NCI-H1436 (cell line): ENCODE results near the gene ABR.
"Not testable (repeated sequence)": the region's sequence is repeated elsewhere in the genome, so short reads cannot be mapped to it uniquely, and the experiment has no call there.

Source experiments
- DNase-seq: peaks from one replicate; lab custom pipeline; 2025; lab: John Stamatoyannopoulos, UW

ABR gene

DNA sequence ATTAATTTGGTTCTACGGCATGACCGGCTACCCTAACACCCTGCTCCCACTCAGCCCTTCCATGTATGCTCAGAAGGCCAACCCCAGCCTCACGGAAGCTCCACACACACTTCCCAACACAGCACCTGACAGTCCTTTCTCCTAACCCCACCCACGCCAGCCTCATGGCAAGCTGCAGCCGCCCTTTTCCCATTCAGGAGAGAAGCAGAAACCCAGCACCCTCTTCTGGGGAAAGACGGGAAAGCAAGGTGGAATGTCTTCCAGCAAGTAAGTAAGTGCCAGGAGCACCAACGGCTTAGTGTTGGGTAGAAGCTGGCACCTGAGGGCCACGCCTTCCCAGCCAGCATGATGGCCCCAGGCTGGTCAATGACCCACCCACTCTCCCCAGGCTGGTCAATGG lies 32.1 kb downstream of the ABR start:
- DNase-seq = peak; percentile 28

DNA sequence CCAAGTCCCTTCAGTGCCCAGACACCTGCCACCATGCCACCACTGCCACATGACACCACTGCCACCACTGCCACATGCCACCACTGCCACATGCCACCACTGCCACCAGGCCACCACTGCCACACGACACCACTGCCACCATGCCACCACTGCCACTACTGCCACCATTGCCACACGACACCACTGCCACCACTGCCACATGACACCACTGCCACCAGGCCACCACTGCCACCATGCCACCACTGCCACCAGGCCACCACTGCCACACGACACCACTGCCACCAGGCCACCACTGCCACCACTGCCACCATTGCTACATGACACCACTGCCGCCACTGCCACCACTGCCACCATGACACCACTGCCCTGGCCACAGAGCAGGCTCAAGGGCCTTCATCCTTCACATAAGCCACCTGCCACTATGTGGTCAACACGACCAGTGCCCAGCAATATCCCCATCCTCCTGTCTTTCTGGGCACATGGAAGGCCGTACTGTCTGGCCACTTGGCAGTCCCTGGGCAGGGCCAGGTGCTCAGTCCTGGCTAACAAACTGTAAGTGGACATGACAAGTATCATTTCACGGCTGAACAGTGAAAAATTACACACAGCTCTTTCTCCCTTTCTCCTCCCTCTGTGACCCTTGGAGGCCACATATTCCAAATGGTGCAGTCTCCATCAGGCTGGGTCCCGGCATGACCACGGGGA lies 33.1 kb downstream of the ABR start:
- no peak for DNase-seq

DNA sequence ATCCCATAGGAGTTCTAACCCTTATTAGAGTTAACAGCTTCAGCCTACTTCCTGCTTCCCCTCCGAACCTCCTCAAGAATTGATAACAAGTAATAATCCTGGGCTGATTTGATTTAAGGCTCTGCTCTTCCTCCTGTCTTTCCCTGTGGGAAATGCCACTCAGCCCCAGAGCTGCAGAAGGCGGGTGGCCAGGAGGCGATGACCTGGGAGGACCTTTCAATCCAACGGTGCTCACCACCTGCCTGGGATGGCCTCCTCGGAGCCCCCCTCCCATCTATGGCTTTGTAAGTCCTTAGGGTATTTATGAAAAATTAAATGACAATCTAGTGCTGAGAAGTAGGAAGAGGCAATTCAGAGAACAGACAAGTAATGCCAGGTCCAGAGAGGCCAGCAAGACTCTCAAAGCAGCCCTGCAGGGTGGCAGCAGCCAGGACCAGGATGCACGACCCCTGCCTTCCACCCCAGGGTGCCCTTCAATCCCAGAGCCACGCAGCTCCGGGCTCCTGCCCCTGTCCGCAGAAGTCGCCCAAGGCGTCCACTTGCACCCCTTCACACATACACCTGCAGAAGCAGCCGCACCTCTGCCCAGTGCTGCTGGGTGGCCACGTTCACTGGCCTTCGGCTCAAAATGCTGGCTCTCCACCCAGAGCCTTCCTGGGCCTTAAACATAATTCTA lies 34.3 kb downstream of the ABR start:
- DNase-seq = no peak

DNA sequence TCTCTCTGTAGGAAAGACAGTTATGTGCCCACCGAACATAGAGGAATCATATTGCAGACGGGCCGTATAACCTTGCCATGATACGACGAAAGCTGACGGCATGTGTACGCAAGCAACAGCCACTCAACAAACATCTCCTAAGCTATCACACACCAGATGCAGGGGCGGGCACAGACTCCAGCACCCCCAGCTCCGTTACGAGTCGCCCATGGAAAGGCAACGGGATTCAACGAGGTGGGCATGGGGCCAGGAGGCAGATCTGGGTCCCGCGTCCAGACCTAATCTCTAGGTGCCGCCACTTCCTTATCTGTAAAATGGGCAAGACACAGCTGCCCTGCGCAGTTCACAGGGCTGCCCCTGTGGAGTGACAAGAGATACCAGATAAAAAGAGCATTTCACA lies 35.6 kb downstream of the ABR start:
- DNase-seq = no peak

DNA sequence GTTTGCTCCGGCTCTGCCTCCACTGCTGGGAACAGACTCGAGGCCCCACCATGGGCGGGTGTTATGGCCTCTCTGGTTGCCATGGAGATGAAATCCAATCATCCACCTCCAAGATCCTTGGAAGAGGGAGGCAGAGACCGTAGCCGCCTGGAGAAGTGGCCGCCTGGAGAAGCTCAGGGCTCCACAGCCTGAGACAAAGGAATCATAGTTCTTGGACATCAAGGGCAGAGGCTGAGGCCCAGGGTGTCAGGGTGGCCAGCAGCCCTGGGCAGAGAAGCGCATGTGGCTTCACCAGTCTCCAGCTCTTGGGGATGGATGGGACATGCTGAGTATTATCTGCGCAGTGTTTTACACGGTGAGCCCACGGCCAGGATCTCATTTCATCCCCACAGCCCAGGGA lies 36.2 kb downstream of the ABR start:
- peak; percentile 3 for DNase-seq

DNA sequence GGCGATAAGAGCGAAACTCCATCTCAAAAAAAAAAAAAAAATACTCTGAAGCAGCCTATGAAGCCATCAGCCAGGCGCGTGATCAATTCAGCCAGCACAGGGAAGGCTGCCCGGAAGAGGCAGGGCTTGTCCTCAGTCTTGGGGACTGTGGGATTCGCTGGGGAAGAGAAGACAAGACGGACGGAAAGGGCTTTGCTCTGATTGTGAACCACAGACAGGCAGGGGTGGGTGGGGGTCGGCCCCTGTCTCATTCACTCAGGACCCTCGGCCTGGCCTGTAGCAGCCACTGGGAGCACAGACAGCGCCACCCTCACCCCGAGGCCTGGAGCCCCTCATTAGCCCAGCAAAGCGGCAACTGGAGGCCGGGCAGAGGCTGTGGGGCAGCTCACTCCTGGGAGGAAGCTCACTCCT lies 37.2 kb downstream of the ABR start:
- no peak for DNase-seq

DNA sequence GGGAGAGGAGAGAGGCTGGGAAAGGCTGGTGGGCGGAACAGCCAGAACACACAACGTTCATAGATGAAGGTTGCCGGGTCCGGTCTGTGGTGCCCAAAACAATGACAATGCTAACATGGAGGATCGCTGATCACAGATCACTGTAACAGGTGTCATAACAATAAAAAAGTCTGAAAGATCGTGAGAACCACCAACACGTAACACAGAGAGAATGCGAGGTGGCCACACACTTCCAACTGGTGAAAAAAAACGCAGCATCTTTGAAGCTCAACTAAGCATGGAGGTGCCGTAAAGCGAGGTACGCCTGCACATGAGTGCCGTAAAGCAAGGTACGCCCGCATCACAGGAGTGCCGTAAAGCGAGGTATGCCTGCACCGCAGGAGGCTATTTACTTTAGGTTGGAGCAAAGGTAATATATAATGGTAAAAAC lies 42.3 kb downstream of the ABR start:
- DNase-seq = no peak

DNA sequence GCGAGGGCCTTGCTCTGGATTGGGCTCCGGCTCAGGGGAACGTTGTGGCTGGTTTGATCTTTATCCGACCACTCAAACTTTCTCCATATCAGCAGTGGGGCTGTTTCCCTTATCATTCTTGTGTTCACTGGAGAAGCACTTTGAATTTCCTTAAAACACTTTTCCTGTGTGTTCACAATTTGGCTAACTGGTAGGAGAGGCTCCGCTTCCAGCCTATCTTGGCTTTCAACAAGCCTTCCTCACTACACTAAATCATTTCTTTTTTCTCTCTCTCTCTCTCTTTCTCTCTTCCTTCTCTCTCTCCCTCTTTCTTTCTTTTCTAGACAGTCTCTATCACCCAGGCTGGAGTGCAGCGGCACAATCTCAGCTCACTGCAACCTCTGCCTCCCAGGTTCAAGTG lies 43.0 kb downstream of the ABR start:
- no peak for DNase-seq

DNA sequence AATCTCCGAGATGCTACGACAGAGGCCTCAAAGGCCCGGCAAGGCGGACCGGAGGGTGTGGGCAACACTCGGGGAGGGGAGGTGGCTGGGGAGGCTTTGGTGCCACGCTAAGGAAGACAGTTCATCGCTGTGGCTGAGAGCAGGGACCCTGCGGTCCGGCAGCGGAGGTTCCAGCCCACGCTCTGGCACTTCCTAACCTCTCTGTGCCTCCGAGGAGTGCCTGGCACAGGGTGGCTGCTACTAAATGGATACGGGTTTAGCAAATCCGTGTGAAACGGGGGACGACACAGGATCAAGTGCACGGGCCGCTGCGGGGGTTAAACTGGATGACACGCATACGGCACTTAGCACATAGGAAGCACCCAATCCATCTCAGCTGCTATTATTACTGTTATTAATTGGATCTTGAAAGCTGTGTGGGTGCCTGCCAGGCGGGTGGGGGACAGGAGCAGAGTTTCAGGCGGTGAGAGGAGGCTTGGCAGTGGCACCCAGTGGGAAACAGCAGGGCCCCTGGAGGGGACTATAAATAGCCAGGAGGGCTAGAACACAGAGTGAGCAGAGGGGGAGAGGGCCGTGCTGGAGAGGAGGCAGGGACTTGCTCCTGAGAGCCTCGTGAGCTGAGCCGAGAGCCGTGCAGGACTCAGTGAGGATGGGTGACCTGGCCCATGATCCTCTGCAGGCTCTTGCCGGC lies 45.0 kb downstream of the ABR start:
- DNase-seq = no peak

DNA sequence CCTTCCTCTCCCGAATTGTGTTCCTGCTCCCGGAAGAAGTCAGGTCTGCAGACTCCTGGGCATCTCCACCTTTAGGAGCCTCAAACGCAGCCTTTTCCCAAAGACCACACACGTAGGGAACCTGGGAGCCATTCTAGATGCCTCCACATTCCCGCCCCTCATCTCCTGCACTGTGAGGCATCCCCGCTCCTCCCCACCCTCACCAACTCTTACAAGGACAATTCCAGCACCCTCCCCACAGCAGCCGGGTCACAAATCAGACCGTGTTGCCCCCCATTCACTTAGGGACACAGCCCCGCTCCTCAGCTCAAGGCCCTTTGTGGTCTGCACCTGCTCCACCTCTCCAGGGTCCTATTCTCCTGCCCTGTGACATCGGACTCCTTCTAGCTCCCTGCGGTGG lies 49.6 kb downstream of the ABR start:
- no peak for DNase-seq

DNA sequence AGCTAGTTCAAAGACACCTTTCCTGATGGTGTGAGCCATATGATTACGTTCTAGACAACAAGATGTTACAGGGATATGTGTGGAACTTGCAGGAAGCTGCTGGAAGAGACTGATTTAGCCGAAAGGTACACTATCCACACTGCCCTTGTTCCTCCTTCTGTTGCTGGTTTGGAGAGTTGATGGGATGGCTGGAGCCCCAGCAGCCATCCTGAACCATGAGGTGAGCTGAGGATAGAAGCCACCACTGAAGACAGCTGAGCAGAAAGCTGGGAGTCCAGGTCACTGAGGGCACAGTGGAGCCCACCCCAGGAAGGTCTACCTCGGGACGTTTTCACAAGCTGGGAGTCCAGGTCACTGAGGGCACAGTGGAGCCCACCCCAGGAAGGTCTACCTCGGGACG lies 51.3 kb downstream of the ABR start:
- DNase-seq = not testable (repeated sequence)

DNA sequence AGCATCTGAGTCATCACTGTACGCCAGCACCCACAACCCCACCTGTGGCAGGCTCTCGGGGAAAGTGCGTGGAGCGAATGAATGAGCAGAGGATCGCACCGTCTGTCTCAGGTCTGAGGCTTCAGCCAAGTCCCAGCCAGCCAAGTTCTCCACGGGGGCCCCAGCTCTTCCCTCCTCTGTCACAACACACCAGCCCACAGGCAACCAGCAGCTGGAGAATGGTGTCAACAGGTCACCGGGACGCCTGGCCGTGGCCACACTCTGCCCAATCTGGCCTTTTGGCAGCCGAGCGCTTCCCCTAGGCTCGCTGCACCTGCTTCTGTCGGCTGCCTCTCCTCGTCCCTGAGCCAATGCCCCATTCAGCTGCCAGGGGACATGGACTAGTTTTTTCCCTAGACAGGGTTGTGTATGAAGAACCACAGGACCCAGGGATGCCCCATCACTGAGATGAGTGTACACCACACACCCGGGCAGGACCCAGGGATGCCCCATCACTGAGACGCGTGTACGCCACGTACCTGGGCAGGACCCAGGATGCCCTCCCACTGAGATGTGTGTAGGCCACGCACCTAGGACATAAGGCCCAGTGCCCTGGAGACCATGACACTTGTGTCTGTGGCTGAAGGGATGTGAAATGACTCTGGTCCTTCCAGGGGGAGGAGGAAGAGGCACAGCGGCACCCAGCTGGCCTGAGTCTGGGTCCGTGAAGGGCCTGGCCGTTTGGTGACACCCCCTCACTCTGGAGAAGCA lies 52.8 kb downstream of the ABR start:
- no peak for DNase-seq

DNA sequence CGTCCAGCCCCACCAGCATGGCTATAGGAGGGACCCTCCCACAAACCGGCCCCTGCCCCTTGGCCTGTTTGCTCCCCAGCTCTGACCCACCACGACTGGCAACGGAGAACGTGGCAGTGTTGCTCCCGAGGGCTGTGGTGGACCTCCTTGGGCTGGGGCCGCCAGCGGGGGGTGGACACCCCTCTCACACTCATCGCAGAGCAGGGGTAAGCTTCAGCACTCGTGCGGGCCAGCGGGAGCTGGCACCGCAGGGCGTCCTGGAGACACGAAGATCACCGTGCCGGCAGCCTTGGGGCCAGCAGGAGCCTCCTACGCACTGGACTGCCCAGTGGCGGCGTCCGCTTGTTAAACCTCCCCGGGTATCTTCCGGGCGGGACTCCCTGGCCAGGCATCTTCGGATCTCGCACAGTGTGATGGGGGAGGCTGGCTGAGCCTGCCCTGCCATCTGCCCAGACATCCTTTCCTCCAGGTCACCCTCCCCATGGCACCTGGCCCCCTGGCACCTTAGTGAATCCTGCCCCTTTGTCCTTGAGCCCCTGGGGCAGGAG lies 53.5 kb downstream of the ABR start:
- DNase-seq = no peak

DNA sequence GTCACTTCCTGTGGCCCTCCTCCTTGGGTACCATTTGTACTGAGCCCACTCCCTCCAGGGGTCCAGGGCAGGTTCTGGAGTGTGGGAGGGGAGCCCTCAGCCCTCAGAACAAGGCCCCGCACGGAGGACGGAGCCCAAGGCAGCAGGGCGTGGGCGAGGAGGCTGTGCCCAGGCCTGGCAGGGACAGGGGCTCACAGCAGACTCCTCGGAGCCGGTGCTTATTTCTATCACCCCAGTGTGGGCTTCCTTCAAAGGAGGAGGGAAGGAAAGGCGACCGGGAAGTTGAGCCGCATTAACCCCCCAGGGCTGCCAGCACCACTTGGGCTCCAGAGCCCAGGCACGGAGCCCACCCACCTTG lies 54.0 kb downstream of the ABR start:
- DNase-seq = no peak

DNA sequence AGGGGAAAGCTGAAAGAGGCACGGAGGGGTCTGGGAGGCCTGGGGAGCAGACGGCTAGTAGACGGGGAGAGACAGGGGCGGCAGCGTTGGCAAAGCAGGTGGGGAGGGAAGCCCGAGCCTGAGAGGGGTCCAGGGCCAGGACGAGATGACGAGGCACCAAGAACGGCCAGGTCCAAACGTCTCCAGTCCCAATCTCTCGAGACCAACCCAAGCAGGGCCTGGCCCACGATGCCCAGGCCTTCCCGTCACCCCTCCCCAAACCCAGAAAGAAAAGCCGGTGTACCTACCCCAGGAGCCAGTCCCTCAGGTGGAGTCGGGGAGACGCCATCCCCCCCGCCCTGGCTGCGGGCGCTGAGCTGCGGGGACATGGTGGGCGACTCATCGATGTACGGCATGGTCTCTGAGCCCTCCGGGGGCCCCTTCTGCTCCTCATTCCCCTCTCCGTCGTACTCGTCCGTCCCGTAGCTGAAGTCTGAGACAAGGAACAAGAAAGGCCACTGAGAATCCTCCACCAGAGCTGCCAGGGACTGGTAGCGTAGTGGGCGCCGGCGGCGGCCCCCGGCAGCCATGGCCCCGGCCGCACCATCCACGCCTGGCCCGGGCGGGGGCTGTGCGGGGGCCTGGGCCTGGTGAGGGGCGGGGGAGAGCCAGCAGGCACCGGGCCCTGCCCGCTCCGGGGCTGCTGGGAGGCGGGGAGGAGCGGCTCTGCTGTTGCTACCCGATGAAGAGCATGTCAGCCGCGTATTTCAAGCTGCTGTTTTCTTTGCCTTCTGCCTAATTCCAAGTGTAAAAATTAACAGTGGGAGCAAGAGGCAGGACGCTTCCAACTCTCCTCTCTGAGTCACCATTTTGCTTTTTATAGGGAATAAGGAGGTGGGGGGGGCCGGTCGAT lies 54.6 kb downstream of the ABR start:
- DNase-seq = no peak

DNA sequence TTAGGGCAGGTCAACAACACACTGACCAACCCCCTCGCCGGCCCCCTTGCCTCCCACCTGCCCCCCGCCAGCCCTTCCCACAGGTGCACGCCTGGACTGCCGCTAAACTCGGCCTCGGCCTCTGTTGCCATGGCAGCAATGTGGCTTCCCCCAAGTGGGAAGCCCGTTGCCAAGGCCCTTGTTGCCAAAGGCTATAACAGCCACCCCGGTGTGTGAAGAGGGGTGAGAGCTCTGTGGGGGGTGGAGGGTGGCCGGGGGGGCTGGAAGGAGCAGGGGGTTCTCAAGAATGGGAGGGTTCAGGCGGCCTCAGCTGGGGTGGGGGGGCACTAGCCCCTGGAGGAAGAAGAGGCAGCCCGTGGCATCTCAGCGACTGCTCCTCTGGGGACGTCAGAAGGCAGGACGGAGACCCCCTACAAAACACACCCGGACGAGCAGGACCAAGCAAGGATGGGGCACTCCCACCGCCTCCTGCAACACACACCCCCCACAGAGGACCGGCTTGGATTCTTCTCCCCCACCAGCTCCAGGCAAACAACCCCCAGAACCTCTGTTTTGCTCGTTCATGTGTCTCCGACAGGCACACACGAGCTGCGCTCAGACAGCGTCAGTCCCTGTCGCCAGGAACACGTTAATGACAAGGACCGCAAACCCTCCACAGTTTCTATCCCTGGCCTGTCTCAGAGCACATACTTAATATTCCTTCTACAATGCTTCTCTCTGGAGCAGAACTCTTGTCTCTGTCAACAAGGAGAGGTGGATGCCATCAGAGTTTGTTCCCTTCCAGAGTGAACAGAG lies 55.7 kb downstream of the ABR start:
- peak; percentile 60 for DNase-seq

DNA sequence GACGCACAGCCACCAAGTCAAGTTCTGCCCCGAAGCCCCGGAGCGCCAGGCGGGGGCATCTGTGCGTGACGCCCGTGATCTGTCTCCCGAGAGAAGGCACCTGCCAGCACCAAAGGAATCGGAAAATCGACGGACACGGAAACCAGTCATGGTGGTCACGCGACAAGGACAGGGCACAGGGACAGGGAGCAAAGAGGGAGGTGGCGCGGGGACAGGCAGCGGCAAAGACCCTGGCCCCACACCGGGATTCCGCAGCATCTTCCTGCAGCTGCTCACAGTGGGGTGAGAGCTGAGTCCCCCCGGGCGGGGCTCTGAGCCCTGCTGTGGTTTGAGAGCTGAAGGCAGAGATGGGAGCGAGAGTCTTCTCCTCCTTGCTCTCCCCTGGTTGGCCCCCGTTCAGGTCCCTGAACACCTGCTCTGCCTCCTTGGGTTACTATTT lies 56.4 kb downstream of the ABR start:
- DNase-seq = no peak

DNA sequence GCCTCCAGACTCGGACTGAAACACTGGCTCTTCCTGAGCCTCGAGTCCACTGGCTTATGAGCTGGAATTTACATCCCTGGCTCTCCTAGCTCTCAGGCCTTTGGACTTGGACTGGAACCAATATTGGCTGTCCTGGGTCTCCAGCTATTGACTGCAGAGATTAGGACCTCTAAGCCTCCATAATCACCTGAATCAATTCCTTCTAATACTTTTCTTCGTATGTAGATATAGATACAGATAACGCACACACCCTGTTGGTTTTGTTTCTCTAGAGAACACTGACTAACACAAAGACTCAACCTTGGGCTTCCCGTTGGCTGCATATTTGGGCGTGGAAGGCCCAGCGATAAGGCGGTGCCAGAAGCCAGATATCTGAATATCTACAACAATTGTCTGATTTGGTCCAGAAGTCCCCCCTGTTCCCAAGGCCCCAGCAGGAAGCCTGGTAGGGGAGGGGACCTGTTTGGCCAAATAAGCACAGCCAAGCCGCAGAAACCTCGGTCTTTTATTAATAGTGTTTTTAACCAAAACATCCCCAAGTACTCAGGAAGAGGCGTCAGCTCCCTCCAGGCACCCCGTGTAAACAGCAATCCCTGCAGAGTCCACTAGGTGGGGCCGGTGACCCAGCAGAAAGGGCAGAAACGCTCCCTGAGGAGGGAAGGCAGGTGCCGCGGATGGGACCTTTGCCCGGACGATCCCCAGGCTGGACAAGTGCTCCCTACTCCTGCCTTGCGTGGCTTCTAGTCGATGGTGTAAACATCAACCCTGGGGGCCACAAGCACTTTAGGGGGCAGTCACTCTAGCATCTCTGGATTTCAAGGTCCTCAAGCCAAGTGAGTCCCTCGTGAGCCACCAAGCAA lies 57.0 kb downstream of the ABR start:
- peak; percentile 63 for DNase-seq

DNA sequence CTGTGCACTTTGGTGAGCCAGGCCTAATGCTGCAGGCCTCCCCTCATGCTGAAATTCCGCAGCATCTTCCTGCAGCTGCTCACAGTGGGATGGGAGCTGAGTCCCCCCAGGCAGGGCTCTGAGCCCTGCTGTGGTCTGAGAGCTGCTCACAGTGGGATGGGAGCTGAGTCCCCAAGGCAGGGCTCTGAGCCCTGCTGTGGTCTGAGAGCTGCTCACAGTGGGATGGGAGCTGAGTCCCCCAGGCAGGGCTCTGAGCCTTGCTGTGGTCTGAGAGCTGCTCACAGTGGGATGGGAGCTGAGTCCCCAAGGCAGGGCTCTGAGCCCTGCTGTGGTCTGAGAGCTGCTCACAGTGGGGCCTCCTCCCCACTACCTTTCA lies 58.4 kb downstream of the ABR start:
- DNase-seq = not testable (repeated sequence)
